GM21528 (cell line): ENCODE measurements around the gene HK1.
"Not testable (repeated sequence)": the region's sequence is repeated elsewhere in the genome, so short reads cannot be mapped to it uniquely, and the experiment has no call there.

Experiments used
- ATAC-seq: cut with Tn5 transposase; IDR thresholded peaks from one replicate; pipeline ENCODE4 v1.9.1; 2021; ENCODE audit warnings: mild to moderate bottlenecking, moderate library complexity; ENCODE audit not compliant: unreplicated experiment, low FRiP score

The HK1 gene

DNA sequence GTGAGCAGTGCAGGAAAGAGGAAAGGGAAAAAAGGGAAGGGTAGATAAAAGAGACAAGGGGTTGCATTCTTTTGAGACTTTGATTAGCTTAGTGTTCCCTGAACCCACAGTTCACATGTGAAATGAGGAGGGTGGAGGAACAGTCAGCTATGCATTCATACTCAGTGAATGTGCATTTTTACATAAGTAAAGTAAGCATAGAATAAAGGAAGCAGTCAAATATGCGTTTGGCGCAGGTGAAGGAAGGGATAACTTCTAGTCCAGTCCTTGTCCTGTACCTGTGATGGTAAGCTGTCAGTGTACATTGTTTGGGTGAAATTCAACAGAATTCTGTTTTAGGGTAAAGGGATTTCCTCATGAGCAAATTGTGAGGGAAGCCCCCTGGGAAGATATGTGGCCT is 28.1 kb downstream of the HK1 start:
- ATAC-seq: no peak

DNA sequence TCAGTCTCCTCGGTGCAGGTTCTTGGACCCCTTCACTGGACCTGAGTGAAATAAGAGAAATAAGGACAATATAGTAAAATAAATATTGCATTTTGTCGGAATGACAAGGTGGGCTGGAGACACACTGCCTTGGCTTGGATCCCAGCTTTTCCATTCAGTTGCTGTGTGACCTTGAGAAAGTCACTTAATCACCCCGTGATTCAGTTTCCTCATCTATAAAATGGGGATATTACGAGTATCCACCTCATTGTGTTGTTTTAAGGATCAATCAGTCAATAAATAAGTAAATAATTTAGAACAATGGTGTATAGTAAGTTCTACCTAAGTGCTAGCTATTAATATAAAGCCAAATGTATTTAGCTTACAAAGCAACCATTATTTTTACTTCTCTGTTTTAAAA is 29.1 kb downstream of the HK1 start:
- no peak for ATAC-seq

DNA sequence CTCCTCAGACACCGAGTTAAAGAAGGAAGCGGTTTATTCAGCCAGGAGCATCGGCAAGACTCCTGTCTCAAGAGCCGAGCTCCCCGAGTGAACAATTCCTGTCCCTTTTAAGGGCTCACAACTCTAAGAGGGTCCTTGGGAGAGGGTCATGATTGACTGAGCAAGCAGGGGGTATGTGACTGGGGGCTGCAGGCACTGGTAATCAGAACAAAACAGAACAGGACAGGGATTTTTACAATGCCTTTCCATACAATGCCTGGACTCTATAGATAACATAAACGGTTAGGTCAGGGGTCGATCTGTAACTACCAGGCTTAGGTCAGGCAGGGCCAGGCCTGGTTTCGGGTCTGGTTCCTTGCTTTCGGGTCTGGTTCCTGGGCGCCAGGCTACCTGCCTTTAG is 30.0 kb downstream of the HK1 start:
- ATAC-seq: not testable (repeated sequence)

DNA sequence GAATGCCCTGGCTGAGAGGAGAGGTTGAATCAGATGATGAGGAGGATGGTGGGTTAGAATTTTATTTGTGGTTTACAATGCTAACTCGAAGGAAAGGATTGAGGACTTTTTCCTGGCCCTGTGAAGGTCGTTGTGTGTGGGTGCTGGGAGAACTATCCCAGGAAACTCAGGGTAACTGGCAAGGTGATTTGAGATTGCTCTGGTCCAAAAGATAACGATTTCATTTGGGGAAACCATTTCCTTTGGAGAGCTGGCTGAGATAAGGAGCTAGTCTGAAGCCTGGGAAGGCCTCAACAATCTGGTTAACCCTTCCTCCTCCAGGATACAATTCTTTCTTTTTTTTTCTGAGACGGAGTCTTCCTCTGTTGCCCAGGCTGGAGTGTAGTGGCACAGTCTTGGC is 33.0 kb downstream of the HK1 start:
- ATAC-seq: no peak

DNA sequence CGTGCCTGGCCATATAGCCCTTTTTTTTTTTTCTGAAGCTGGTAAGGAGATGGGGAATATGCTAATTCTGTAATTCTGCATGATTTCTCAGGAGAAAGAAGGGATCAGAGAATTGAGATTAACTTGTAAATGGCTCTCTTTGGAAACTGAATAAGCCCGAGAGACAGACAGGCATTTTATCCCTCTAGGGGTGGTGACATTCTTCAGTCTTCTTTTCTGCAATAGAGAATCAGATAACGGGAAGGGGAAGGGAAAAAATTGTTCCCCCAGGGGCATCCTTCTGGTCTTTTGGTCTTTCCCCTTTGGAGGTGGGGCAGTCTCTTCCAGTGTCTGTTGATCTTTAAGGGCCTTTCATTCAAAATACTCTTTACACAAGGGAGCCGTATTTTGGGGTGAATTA is 34.2 kb downstream of the HK1 start:
- ATAC-seq: no peak

DNA sequence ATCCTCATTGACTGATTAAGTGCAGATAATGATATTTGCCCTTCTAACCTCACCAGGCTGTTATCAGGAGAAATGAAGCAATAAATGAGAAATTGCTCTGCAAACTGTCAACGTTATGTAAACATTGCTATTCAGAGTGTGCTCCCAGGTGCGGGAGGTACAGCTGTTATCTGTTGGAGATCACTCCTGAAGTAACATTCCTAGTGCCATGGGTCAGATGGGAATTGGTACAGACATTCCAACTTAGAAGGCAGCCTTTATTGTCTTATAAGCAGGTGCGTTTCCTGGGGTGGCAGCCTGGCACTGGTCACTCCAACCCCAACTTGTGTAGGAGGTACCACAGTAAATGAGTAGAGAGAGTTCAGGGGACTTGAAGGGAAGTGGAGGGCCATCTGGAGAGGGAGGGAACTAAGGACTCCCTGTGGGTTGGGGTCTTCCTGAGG is 36.8 kb downstream of the HK1 start:
- no peak for ATAC-seq

DNA sequence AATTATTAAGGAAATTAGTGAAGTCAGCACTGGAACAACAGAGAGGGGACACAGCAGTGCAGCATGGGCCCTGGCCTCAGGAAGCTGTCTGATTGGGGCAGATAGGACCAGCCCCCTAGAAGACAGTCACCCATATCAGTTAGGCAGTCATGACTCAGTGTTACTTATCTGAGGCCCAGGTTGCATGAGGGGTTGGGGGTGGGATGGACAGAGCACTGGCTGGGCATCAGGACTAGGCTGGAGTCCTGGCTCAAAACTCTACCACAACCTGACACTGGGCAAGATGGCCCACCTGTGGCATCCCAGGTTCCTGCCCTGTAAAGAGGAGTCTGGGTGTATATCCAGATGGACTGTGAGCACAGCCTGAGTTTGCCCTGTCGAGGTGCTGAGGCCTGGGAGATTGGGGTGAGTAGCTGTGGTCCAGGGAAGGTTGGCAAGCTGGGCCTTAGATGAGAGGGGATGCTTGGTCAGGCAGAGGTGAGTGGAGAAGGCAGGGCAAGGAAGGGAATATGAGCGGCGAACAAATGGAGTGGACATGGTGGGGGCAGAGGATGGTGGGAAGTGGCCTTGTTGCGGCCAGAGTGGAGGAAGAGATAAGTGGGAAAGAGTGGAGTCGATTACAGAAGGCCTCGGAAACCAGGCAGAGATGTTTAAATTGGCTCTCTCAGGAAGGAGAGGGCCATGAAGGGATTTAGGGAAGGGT is 37.5 kb downstream of the HK1 start:
- ATAC-seq: no peak

DNA sequence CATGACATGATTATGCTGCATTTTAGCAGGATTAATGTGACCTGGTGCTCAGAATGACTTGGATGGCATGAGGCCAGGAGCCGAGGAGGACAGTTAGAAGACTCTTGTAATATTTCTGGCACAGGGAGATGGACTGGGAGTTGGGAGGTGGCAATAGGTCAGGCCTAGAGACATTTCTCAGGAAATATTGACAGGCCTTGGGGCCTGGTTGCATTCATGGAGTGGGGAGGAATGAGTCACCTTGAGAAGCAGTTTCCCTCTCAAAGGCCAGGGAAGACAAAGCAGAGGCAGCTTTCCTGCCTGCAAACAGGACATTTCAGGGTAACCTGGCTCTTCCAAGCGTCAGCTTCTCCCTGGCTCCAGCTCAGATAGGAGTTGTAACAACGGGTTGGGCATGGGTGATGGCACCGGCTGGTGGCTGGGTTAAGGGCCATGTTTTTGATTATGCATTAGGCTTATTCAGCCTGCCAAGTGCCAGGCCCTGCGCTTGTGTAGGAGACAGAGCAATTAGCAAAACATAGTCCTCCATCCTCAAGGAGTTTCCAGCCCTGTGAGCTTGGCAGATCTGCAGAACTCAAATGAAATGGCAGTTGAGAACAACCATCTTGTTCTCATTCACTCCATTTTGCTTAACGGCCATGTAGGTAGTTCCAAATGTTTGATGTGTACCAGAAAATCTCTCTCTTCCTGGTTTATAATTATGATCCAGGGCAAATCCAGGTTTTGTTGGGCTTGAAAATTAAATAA is 38.2 kb downstream of the HK1 start:
- ATAC-seq: no peak

DNA sequence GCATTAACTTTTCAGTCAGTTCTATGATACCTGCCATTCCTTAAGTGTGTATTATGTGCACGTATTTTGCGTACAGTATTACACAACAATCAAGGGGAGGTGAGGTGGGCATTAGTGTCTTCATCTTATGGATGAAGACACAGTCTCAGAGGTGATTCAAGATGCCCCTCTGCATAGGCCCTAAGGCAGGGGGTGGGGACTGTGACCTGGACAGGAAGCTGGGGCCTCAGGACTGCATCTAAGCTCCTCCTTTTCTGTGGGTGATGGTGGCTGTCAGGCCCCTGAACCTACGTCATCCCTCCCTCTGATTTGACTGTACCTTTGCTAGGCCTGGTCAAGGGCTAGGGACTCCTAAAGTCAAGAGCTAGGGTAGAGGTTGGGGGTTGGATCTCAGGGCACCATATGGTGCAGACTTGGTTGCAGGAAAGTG is 38.9 kb downstream of the HK1 start:
- ATAC-seq: peak; percentile 36

DNA sequence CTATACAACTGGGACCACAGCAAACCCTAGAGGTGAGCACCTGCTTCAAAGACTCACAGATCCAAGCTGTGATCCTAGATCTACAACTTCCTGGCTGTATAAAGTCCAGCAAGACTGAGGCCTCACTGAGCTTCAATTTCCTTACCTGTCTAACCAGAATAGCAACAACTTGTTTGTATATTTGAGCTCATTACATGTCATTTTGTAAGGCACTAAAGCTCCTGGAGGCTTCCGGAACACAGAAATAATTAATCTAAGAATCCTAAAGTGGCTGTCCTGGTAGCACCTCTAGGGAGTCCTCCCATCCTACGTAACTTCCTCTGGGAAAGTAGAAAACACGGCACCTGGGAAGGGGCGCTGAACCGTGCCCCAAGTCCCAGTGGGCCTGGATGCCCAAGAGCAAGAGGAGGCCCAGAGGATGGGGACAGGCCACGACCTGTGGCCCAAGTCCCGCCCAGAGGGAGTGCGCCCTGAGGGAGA is 39.4 kb downstream of the HK1 start:
- ATAC-seq: peak; percentile 23

DNA sequence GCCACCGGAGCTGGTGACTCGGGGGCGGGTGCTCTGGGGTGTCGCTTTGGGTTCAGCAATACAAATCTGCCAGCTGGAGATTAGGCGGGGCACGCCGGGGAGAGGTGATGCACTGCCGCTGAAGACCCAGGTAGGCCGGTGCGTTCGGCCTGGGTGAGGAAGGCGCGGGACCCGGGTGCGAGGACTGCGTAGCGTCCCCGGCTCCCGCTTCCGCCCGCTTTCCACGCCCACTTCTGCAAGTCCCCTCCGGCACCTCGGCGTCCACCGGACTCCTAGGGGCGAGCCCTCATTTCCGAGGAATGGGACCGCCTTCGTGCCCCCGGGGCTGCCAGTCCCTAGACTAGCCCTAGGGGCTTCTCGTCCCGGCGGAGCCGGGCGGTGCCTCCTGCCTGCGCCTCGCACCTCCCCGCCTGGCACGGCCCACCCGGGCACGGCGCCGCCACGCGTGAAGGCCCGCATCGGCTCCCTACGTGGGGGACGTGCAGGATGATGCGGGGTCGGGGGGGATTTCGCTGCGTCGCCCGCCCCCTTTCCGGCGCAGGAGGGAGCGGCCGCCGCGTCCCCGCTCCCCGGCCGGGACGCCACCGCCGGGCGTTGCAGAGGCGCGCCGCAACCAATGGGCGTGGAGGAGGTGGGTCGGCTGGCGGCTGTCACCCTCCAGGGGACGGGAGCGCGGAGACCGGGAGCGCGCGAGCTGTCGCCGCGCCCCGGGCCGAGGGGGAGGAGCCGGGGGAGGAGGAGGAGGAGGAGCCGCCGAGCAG is 40.0 kb downstream of the HK1 start:
- peak; percentile 83 for ATAC-seq

DNA sequence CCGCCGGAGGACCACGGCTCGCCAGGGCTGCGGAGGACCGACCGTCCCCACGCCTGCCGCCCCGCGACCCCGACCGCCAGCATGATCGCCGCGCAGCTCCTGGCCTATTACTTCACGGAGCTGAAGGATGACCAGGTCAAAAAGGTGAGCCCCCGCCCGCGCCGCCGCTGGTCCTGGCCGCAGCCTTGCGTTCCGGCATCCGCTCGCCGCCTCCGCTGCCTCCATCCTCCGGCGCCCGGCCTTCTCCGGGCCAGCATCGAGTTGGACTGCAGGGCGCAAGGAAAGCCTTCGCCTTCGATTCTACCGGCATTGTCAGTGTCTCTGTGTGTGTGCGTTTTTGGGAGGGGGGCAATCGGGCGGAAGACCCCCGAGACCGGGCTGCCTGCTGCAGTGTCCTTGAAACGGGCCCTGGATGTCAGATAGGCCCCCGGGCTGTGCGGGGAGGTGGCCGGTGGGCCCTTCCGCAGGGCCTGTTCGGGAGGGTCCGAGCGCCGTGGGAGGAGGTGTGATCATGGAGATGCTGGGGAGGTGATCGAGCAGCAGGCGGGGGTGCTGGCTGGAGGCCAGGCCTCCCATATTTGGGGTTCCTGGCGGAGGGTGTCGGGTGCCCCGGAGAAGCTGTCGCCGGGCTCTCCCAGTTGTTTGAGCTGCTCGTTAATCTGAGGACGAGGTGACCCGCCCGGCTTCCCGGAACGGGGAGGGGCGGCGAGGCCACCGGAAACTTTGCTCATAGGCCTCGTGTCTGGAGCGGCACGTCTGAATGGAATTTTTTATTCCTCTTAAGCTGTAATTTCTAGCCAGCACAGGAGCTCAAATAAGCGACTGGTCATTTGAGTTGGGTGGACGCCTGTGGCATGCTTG is 40.8 kb downstream of the HK1 start:
- ATAC-seq: peak; percentile 27

DNA sequence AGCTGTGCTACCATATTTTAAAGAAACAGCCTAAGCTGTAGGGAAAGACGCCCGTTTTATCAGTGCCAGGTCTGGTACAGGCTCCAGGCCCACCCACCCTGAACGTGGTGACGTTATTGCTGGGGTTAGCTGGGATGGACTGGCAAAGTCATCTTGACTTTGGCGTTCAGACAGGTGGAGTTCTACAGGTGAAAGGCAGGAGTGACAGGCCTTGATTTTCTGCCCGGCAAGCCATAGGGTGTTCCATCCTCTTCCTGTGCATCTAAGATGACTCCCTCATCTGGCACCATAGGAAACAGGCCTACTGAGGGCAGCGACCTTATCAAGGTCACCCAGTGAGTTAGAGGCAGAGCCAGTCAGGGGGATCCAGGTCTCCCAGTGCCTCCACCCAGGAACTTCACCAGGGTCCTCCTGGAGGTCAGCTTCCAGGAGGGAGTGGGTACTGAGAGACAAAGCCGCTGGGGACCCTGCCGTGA is 41.6 kb downstream of the HK1 start:
- ATAC-seq: no peak

DNA sequence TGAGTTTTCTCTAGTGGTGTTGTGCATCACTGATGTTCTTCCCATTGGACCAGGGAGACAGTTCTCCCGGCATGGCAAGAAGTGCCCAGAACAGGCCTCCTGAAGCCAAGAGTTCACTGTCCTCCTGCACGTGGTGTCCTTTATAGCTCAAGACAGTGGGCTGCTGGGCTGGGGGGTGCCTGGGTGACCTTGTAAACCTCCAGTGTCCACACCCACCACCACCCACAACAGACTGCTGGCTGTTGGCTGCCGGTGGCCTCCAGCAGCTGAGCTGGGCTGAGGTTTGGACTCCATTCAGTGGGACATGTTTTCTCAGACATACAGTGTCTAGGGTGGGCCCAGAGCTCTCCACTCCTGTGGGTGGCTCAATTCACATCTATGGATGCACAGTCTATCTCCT is 42.2 kb downstream of the HK1 start:
- ATAC-seq: no peak

DNA sequence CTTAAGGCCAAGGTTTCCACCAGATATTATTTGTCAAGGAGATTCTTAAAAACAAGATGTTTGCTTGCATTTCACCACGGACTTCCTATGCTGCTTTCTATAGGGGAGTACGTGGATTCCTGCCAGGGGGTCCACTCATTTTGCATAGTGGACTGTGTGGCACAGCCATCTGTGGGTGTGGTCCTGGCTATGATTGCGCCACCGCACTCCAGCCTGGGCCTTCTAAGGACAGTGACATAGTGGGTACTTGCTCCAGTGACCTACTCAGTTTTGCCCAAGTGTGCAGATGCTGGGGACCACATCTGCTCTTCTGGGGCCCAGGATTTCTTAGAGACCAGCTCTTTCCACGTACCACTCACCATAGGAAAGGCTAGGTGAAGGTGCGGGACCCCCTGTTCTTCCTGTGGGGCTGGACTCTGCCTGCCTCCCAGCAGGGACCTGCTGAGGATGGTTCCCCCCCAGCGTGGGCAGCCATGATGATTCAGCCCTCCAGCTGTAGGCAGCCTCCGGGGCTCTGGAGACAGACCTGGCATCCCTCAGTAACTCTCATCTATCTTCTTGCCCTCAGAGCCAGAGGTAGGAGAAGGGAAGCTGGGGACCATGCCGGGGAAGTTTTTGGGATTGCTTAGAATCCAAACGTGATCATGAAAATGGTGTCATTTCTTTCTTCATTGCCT is 42.9 kb downstream of the HK1 start:
- ATAC-seq: no peak

DNA sequence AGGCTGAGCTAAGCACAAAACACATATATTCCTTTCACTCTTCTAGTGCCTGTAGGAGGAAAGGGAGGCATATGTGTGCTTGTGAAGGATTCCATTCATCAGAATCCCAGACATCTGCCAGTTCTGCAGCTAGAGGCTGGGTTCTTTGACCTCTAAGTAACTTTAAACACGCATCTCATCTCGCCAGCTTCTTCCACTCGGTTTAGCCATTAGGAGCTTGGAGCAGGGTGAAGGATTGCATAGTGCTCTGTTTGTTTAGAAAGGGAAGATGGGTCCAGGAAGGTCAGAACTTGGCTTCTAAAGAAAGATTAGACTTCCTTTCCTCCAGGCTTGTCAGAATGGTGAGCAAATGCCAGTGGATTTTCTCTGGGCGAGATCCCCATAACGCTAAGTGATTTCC is 43.6 kb downstream of the HK1 start:
- no peak for ATAC-seq

DNA sequence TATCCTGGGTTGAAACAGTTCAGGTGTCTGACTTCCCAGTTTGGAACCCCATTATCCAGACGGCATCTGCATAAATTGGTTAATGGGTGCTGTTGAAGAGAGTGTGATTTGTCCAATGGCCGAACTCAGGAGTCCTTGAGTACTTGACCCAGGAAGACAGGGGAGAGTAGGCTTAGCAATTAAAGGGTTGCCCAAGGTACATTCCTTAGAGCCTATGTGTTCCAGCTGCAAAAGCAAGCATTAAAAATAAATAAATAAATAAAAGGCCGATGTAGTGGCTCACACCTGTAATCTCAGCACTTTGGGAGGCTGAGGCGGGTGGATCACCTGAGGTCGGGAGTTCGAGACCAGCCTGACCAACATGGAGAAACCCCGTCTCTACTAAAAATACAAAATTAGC is 44.0 kb downstream of the HK1 start:
- ATAC-seq: not testable (repeated sequence)

DNA sequence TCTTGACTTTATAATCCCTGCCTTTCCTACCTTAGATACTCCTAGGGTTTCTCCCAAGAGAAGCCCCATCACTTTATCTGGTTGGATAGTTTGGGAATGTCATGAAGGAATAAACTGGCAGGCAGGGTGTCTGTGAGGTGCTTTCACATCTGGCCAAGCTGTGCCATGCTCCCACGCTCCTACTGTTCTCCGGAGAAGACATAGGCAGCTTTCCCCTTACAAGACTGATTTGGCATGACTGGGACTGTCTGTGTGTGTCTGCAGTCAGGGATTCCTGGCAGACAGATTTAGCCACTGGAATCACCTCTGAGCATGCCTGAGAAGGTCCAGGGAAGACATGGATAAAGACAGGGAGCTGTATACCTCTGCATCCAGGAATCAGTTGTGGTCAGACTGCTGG is 45.3 kb downstream of the HK1 start:
- no peak for ATAC-seq

DNA sequence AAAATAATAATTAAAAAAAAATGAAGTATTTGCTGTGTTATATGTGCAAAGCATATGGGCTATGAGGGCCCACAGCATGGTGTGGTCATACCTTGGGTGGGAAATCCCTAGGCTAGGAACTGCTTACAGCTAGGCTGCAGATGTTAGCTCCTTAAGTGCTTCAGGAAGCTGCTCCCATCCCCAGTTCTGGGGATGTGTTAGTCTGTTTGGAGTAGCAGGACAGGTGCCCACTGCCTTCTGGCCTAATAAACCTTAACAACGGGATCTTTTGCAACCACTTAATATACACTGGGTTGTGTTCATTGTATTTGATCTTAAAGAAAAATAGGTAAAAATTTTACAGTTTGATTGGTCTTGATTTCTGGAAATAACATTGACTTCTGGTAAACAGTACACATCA is 46.3 kb downstream of the HK1 start:
- ATAC-seq: no peak
